Stimulated activated memory B cell treated with anti-CD40 and anti-IgM and Interleukin-4, amounts not matched to agents 10 μg/mL and 1 μg/mL and 100 μg/mL, for 72 hours (primary cell): ENCODE data around the gene RERE.

Source experiments
- ATAC-seq: fragments of 150-1000 bp; cut with Tn5 transposase; 2 replicates; pipeline ENCODE4 v1.10.0; 2021
- H3K27ac Mint-ChIP-seq: one replicate; pipeline ENCODE4 v1.8.0; 2022; ENCODE audit warnings: mild to moderate bottlenecking, mixed read lengths
- H3K27me3 Mint-ChIP-seq: one replicate; pipeline ENCODE4 v1.8.0; 2022; ENCODE audit warnings: mixed read lengths
- H3K36me3 Mint-ChIP-seq: one replicate; pipeline ENCODE4 v1.8.0; 2022; ENCODE audit warnings: mixed read lengths
- H3K4me1 Mint-ChIP-seq: one replicate; pipeline ENCODE4 v1.8.0; 2022; ENCODE audit warnings: mixed read lengths
- H3K4me3 Mint-ChIP-seq: one replicate; pipeline ENCODE4 v1.8.0; 2022; ENCODE audit warnings: mild to moderate bottlenecking, moderate library complexity, mixed read lengths
- H3K9me3 Mint-ChIP-seq: one replicate; pipeline ENCODE4 v1.8.0; 2022; ENCODE audit warnings: mixed read lengths

Gene RERE

GRCh38 chr1:8689431-8690252 is 127.8 kb downstream of the RERE start:
- Mint-ChIP-seq H3K4me1 (peaks cover 62% of the 10 kb centered on the region), H3K36me3 (no peaks in the 10 kb centered on the region), H3K9me3 (no peaks in the 10 kb centered on the region), H3K27ac (peak overlapping the region; percentile 24), H3K4me3 (no peak overlapping the region), H3K27me3 (no peaks in the 10 kb centered on the region)
- ATAC-seq = no peak

- no peak for ATAC-seq
Measured at GRCh38 chr1:8687538-8687937, 129.9 kb downstream of the RERE start.

GRCh38 chr1:8687039-8687438 is 130.4 kb downstream of the RERE start:
- Mint-ChIP-seq H3K4me3 (no peak overlapping the region), H3K27ac (no peak overlapping the region), H3K9me3 (no peaks in the 10 kb centered on the region), H3K36me3 (no peaks in the 10 kb centered on the region), H3K27me3 (no peaks in the 10 kb centered on the region), H3K4me1 (peaks cover 50% of the 10 kb centered on the region)
- ATAC-seq = no peak

More at GRCh38 chr1:8687538-8687937, 129.9 kb downstream of the RERE start:
- Mint-ChIP-seq H3K4me3 (no peak overlapping the region), H3K9me3 (no peaks in the 10 kb centered on the region), H3K36me3 (no peaks in the 10 kb centered on the region), H3K27ac (no peak overlapping the region), H3K4me1 (peaks cover 50% of the 10 kb centered on the region), H3K27me3 (no peaks in the 10 kb centered on the region)

- H3K27me3 Mint-ChIP-seq = no peaks in the 10 kb centered on the region
- no peak for ATAC-seq
- no peaks in the 10 kb centered on the region for H3K36me3 Mint-ChIP-seq
- H3K4me3 Mint-ChIP-seq = no peak overlapping the region
- peaks cover 50% of the 10 kb centered on the region for H3K4me1 Mint-ChIP-seq
- H3K9me3 Mint-ChIP-seq = no peaks in the 10 kb centered on the region
- no peak overlapping the region for H3K27ac Mint-ChIP-seq
Measured at GRCh38 chr1:8685463-8685862, 132.0 kb downstream of the RERE start.

GRCh38 chr1:8684590-8684989 is 132.8 kb downstream of the RERE start:
- Mint-ChIP-seq H3K4me1 (peaks cover 42% of the 10 kb centered on the region), H3K9me3 (no peaks in the 10 kb centered on the region), H3K36me3 (no peaks in the 10 kb centered on the region), H3K27ac (no peak overlapping the region), H3K4me3 (no peak overlapping the region), H3K27me3 (no peaks in the 10 kb centered on the region)
- ATAC-seq = no peak

GRCh38 chr1:8682573-8682972 is 134.9 kb downstream of the RERE start:
- Mint-ChIP-seq H3K4me3 (no peak overlapping the region), H3K9me3 (no peaks in the 10 kb centered on the region), H3K36me3 (no peaks in the 10 kb centered on the region), H3K27me3 (no peaks in the 10 kb centered on the region), H3K4me1 (peaks cover 28% of the 10 kb centered on the region), H3K27ac (no peak overlapping the region)
- no peak for ATAC-seq

GRCh38 chr1:8681911-8682310 is 135.5 kb downstream of the RERE start:
- peaks cover 24% of the 10 kb centered on the region for H3K4me1 Mint-ChIP-seq
- no peaks in the 10 kb centered on the region for H3K36me3 Mint-ChIP-seq
- no peak overlapping the region for H3K27ac Mint-ChIP-seq
- no peak for ATAC-seq
- H3K4me3 Mint-ChIP-seq = no peak overlapping the region
- no peaks in the 10 kb centered on the region for H3K27me3 Mint-ChIP-seq
- H3K9me3 Mint-ChIP-seq = no peaks in the 10 kb centered on the region

- Mint-ChIP-seq H3K9me3 (no peaks in the 10 kb centered on the region), H3K27me3 (no peaks in the 10 kb centered on the region), H3K4me1 (peaks cover 24% of the 10 kb centered on the region), H3K4me3 (no peak overlapping the region), H3K27ac (no peak overlapping the region), H3K36me3 (no peaks in the 10 kb centered on the region)
- ATAC-seq = no peak
Measured at GRCh38 chr1:8680664-8681650, 136.5 kb downstream of the RERE start.

GRCh38 chr1:8679929-8680663 is 137.3 kb downstream of the RERE start:
- no peaks in the 10 kb centered on the region for H3K36me3 Mint-ChIP-seq
- no peaks in the 10 kb centered on the region for H3K27me3 Mint-ChIP-seq
- H3K9me3 Mint-ChIP-seq = no peaks in the 10 kb centered on the region
- no peak overlapping the region for H3K27ac Mint-ChIP-seq
- H3K4me1 Mint-ChIP-seq = peaks cover 22% of the 10 kb centered on the region
- ATAC-seq = no peak
- H3K4me3 Mint-ChIP-seq = no peak overlapping the region

- peak; percentile 59 for ATAC-seq
- H3K9me3 Mint-ChIP-seq = no peaks in the 10 kb centered on the region
Measured at GRCh38 chr1:8679395-8679800, 138.0 kb downstream of the RERE start.

GRCh38 chr1:8678673-8679394 is 138.6 kb downstream of the RERE start:
- peaks cover 24% of the 10 kb centered on the region for H3K4me1 Mint-ChIP-seq
- no peak overlapping the region for H3K27ac Mint-ChIP-seq
- H3K4me3 Mint-ChIP-seq = no peak overlapping the region
- no peaks in the 10 kb centered on the region for H3K9me3 Mint-ChIP-seq
- peak; percentile 8 for ATAC-seq
- H3K36me3 Mint-ChIP-seq = no peaks in the 10 kb centered on the region
- H3K27me3 Mint-ChIP-seq = no peaks in the 10 kb centered on the region

More at GRCh38 chr1:8679395-8679800, 138.0 kb downstream of the RERE start:
- Mint-ChIP-seq H3K4me1 (peaks cover 22% of the 10 kb centered on the region), H3K4me3 (no peak overlapping the region), H3K27me3 (no peaks in the 10 kb centered on the region), H3K27ac (no peak overlapping the region), H3K36me3 (no peaks in the 10 kb centered on the region)

- Mint-ChIP-seq H3K27ac (no peak overlapping the region), H3K9me3 (no peaks in the 10 kb centered on the region), H3K36me3 (no peaks in the 10 kb centered on the region), H3K4me1 (peaks cover 29% of the 10 kb centered on the region), H3K4me3 (no peak overlapping the region), H3K27me3 (no peaks in the 10 kb centered on the region)
- no peak for ATAC-seq
Measured at GRCh38 chr1:8677782-8678181, 139.7 kb downstream of the RERE start.

- no peak overlapping the region for H3K4me3 Mint-ChIP-seq
- H3K4me1 Mint-ChIP-seq = peaks cover 37% of the 10 kb centered on the region
- no peak for ATAC-seq
- no peaks in the 10 kb centered on the region for H3K36me3 Mint-ChIP-seq
- H3K9me3 Mint-ChIP-seq = no peaks in the 10 kb centered on the region
- H3K27me3 Mint-ChIP-seq = no peaks in the 10 kb centered on the region
- peak overlapping the region; percentile 23 for H3K27ac Mint-ChIP-seq
Measured at GRCh38 chr1:8676813-8677212, 140.6 kb downstream of the RERE start.

- peaks cover 37% of the 10 kb centered on the region for H3K4me1 Mint-ChIP-seq
- H3K36me3 Mint-ChIP-seq = no peaks in the 10 kb centered on the region
- H3K27ac Mint-ChIP-seq = no peak overlapping the region
Measured at GRCh38 chr1:8676072-8676471, 141.4 kb downstream of the RERE start.

More at GRCh38 chr1:8676072-8676471, 141.4 kb downstream of the RERE start:
- Mint-ChIP-seq H3K9me3 (no peaks in the 10 kb centered on the region), H3K27me3 (no peaks in the 10 kb centered on the region), H3K4me3 (no peak overlapping the region)
- no peak for ATAC-seq
